OCI-LY7 (cell line): ENCODE data around the gene POLR2F.

Source experiments
- CTCF ChIP-seq: fragments of 200-600 bp; sonication (generic); conservative IDR thresholded peaks from 2 replicates; pipeline ENCODE4 v1.5.1; 2014; ENCODE audit warnings: mild to moderate bottlenecking, antibody characterized with exemption, low read length, moderate library complexity, mixed read lengths
- EZH2phosphoT487 ChIP-seq: fragments of 200-600 bp; sonication (generic); IDR thresholded peaks from 2 replicates; pipeline ENCODE4 v1.6.1; 2018; ENCODE audit warnings: low read depth, borderline replicate concordance, mild to moderate bottlenecking, mixed run types, antibody characterized with exemption, low read length, moderate library complexity, mixed read lengths

GRCh38 chr22:38007330-38007902 lies 53.9 kb downstream of the POLR2F start:
- TF ChIP-seq CTCF (no peak), EZH2phosphoT487 (no peak)
